ENCODE data around the gene ATP8A2.

ATP8A2 gene

DNA sequence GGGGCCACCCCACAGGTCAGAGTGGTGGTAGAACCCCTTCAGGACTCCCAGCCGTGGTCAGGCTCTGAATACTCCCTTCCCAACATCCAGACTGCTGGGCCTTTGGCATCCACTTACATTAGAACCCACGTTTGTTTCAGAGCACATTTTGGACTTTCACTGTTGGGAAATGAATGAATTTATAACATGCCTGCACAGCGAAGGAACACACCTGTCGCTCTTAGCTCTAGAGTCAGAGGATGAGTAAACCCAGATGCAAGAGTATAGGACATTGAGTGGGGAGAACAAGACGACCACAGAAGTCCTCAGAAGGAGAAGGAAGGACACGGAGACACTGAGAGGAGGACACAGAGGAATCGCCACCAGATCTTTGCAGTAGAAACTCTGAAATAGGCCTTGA, 649.1 kb downstream of the ATP8A2 start:
- DNase-seq: no peak
- Mint-ChIP-seq H3K4me3 (no peak overlapping the region), H3K27ac (no peak overlapping the region), H3K27me3 (no peaks in the 10 kb centered on the region), H3K36me3 (ENCODE audit: low read depth) (peaks cover 20% of the 10 kb centered on the region), H3K4me1 (ENCODE audit: low read depth) (peaks cover 17% of the 10 kb centered on the region), H3K9me3 (no peaks in the 10 kb centered on the region)

DNA sequence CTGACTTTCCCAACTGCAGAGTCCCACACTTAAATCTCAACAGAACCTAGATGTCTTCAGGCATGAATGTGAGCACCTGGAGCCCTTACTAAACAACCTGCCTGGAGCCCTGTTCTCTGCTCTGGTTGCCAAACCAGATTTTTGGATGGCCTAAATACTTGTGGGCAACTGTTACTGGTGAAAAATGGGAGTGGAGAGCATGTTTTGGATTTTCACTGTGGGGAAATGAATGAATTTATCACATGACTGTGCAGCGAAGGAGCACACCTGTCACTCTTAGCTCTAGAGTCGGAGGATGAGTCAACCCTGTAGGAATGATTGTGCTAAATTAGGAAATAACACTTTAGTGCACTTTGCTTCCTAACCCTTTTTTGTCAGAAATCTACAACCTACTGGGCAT, 649.7 kb downstream of the ATP8A2 start:
- Mint-ChIP-seq H3K27me3 (no peaks in the 10 kb centered on the region), H3K4me3 (no peak overlapping the region), H3K27ac (no peak overlapping the region)

DNA sequence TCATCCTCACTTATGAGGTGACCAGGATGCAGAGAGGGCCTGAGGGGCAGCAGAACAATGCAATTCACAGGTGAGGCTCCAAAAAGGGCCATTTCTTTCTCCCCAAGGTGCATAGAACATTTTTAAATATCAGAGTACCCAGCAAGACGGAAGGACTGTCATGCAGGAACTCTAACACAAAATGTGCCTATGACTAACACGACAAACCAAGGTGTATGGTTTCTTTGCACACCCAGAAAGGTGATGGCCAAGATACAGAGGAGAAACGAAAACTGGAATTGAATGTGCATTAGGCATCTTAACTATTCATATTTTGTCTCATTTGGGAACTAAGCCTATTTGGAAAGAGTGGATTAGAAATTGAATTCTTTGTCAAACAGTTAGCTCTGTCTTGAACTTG, 650.2 kb downstream of the ATP8A2 start:
- Mint-ChIP-seq H3K4me3 (no peak overlapping the region), H3K36me3 (ENCODE audit: low read depth) (peaks cover 20% of the 10 kb centered on the region), H3K9me3 (no peaks in the 10 kb centered on the region), H3K4me1 (ENCODE audit: low read depth) (peaks cover 13% of the 10 kb centered on the region), H3K27ac (no peak overlapping the region), H3K27me3 (no peaks in the 10 kb centered on the region)
- DNase-seq: no peak

More for the DNA sequence above, 649.7 kb downstream of the ATP8A2 start:
- Mint-ChIP-seq H3K4me1 (ENCODE audit: low read depth) (peaks cover 16% of the 10 kb centered on the region), H3K36me3 (ENCODE audit: low read depth) (peaks cover 20% of the 10 kb centered on the region), H3K9me3 (no peaks in the 10 kb centered on the region)
- no peak for DNase-seq

DNA sequence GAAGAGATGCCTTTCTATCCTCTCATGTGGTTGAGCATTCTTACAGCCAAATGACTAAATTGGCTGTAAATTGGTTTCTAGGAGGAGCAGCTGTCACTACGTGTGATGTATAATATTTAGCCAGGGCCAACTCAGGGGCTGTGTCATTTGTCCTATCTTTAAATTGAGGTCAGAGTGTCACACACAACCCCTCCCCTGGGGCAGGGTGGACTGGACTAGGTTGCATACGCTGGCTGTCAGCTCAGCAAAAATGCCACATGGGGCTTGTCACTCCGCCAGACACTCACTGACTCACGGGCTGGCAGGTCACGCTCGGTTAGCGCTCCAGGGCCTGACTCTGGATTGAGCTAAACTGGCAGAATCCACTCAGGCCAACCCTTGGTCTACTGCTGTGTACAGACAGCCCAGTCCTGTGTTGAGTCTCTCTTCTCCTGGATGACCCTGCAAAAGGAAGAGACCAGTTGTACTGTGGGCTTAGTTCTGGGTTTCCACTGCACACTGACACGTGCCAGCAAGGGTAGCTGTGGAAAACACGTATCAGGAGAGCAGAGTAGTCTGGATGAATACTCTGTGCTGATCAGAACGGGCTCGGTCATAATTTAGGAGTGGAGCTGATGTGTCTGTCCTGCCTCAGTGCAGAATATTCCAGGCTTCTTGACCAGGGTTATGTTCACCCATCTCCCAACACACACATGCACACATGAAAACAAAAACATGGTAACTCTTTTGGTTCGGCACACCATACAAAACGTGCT, 650.9 kb downstream of the ATP8A2 start:
- Mint-ChIP-seq H3K4me3 (no peak overlapping the region), H3K27me3 (no peaks in the 10 kb centered on the region), H3K4me1 (ENCODE audit: low read depth) (peaks cover 5% of the 10 kb centered on the region), H3K27ac (no peak overlapping the region), H3K9me3 (no peaks in the 10 kb centered on the region), H3K36me3 (ENCODE audit: low read depth) (peaks cover 20% of the 10 kb centered on the region)
- no peak for DNase-seq

DNA sequence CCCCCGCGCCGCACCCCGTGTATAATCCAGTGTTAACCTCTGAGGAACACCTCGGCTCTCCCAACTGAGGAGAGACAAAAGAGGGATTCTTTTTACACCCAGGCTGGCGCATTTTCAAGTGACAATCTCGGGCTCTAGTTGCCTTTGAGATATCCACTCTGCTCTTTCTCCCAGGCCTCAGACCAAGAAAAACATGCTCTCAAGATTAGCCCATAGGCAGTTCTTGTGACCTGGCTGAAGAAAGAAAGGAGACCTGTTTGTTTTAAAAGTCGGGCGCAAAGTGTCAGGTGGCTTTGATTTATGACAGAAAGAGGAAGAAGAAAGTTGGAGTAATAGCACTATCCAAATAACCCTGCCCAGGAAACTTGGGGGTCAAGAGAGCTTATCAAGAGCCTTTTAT, 652.8 kb downstream of the ATP8A2 start:
- no peak for DNase-seq
- Mint-ChIP-seq H3K27me3 (no peaks in the 10 kb centered on the region), H3K4me3 (no peak overlapping the region), H3K9me3 (no peaks in the 10 kb centered on the region), H3K27ac (no peak overlapping the region), H3K36me3 (ENCODE audit: low read depth) (peaks cover 17% of the 10 kb centered on the region), H3K4me1 (ENCODE audit: low read depth) (no peaks in the 10 kb centered on the region)

DNA sequence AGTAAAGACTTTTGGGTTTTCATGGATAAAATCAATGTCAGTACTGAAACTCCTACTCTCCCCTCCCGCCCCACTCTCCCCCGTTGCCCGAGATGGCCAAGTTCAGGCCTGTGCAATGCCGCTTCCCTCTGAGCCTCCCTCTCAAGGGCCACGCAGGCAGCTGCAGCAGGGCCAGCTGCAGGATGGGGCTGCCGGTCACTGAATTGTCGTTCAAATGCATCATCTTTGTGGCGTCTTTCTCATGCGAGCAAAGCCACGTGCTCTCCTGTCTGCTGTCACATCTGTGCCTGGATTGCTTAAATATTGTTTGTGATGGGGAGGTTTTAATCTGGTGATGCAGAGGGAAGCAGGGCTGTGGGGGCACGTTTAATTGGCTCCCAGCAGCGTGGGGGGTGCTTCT, 653.4 kb downstream of the ATP8A2 start:
- H3K4me3 Mint-ChIP-seq: no peak overlapping the region

DNA sequence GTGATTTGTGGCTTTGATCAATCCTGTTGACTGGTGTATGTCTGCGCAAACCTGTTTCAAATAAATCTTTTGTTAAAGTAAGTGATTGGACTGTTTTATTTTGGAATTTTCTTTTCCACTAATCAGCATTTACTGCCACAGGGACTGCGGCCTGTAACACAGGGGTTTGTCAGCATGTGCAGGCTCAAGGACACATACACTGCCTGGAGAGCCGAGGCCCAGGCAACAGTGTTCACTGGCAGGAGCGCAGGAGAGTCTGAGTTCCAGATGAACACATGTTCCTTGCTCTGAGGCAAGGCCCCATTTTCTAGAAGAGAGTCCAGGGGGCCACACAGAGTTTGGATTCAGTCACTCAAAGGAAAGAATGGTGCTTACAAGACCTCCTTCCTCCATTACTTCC, 654.0 kb downstream of the ATP8A2 start:
- DNase-seq: no peak
- H3K4me3 Mint-ChIP-seq: no peak overlapping the region

More for the DNA sequence above, 653.4 kb downstream of the ATP8A2 start:
- Mint-ChIP-seq H3K27ac (no peak overlapping the region), H3K4me1 (ENCODE audit: low read depth) (no peaks in the 10 kb centered on the region), H3K9me3 (no peaks in the 10 kb centered on the region), H3K36me3 (ENCODE audit: low read depth) (peaks cover 11% of the 10 kb centered on the region), H3K27me3 (no peaks in the 10 kb centered on the region)
- no peak for DNase-seq

DNA sequence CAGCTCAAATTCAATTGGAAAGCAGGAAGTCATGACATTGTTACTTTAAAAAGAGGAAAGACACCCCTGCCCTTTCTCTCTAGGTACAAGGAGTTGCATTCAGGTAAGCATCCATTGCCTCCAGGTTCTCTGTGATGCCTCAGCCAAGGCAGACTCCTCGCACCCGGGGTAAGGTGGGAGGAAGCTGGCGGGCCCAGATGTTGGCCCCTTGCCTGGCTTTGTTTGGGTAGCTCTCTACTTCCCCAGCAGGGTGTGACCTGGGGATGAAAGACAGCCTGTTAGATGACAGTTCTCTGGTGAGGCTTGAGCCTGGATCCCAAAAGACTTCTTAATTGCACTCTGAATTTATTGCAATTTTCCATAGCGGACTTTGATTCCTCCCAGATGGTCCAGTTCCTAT, 654.4 kb downstream of the ATP8A2 start:
- Mint-ChIP-seq H3K4me1 (ENCODE audit: low read depth) (no peaks in the 10 kb centered on the region), H3K27me3 (no peaks in the 10 kb centered on the region), H3K4me3 (no peak overlapping the region), H3K36me3 (ENCODE audit: low read depth) (peaks cover under 1% of the 10 kb centered on the region), H3K27ac (no peak overlapping the region), H3K9me3 (peaks cover 5% of the 10 kb centered on the region)
- no peak for DNase-seq

More for the DNA sequence above, 654.0 kb downstream of the ATP8A2 start:
- Mint-ChIP-seq H3K36me3 (ENCODE audit: low read depth) (peaks cover 5% of the 10 kb centered on the region), H3K27ac (no peak overlapping the region), H3K27me3 (no peaks in the 10 kb centered on the region), H3K9me3 (peaks cover 3% of the 10 kb centered on the region), H3K4me1 (ENCODE audit: low read depth) (no peaks in the 10 kb centered on the region)

DNA sequence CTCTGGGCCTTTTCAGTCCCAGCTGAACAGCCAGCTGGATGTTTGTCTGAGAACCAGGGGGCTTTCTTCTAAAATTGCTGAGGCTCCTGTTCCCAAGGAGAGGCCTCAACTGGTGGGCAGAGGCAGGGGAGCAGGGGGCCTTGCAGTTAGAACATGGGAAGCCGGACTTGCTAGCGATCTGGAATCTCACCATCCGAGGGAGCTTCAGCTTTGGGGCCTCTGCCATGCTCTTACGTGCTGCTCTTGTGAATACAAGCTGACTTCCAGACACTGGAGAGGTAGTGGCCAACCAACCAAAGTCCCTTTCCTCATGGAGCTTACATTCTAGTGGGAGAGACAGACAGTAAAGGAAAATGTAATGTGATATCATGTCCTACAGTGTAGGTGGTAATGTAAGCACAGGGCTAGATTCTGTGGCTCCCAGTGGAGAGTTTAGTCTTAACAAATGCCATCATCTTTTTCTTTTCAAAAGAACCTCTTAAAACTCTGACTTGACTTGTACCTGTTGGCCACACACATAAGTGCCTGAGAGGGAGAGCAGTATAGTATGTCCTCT, 657.9 kb downstream of the ATP8A2 start:
- Mint-ChIP-seq H3K27me3 (no peaks in the 10 kb centered on the region), H3K9me3 (peaks cover 5% of the 10 kb centered on the region), H3K4me1 (ENCODE audit: low read depth) (no peaks in the 10 kb centered on the region), H3K36me3 (ENCODE audit: low read depth) (no peaks in the 10 kb centered on the region), H3K4me3 (no peak overlapping the region), H3K27ac (no peak overlapping the region)
- DNase-seq: no peak

DNA sequence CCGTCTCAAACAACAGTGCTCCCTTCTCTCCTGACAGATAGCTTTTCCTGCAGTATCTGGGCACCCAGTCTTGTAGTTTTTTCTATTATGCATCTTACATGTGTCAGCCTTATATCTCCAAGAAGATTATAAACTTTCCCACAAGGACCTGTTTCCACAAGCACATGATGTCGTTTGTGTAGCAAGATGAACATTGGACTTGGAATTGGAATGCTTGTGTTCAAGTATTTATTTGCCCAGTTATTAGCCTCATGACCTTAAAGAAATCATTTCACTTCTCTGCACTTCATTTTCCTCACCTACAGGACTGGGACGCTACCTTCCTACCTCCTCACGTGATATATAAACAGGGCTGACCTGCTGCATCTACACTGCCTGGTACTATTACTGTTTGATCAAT, 658.6 kb downstream of the ATP8A2 start:
- Mint-ChIP-seq H3K36me3 (ENCODE audit: low read depth) (no peaks in the 10 kb centered on the region), H3K27me3 (no peaks in the 10 kb centered on the region), H3K27ac (no peak overlapping the region), H3K4me1 (ENCODE audit: low read depth) (no peaks in the 10 kb centered on the region), H3K9me3 (peaks cover 5% of the 10 kb centered on the region), H3K4me3 (no peak overlapping the region)
- no peak for DNase-seq

DNA sequence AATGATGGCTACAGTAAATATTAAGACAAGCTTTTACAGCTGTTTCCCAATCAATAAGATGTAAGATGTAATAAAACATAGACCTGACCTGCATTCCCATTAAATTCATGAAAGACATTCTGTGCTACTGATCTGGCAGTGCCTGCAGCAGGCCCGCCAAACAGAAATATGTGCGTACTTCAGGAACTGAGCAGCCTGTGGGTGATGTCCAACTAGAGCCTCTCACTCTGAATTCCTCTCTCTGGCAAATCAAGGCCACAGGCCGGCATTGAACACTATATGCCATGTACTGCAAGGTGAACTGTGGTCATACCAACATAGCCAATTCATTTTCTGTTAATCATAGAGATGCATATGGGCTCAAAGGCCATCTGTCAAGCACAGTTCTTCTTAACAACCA, 662.2 kb downstream of the ATP8A2 start:
- no peak overlapping the region for H3K4me3 Mint-ChIP-seq
- H3K36me3 Mint-ChIP-seq (ENCODE audit: low read depth): no peaks in the 10 kb centered on the region
- H3K27me3 Mint-ChIP-seq: no peaks in the 10 kb centered on the region
- H3K27ac Mint-ChIP-seq: no peak overlapping the region
- no peaks in the 10 kb centered on the region for H3K4me1 Mint-ChIP-seq (ENCODE audit: low read depth)
- DNase-seq: no peak
- peaks cover 5% of the 10 kb centered on the region for H3K9me3 Mint-ChIP-seq

DNA sequence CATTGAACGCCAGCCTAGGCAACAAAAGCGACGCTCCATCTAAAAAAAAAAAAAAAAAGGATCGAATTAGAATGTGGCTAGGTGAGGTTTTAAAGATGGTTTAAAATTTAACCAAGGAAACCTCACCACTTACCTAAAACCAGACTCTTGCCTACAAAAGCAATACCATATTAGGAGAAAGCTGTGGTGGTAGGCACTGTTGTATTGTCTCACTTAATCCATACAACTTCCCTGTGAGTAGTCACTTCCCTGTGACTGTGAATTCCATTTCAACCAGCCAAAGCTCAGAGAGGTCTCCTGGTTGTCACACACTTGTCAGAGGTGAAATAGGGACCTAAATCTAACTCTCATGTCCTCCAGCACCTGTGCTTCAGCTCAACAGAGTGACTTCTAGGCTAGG, 664.6 kb downstream of the ATP8A2 start:
- H3K27me3 Mint-ChIP-seq: no peaks in the 10 kb centered on the region
- no peak overlapping the region for H3K27ac Mint-ChIP-seq
- no peaks in the 10 kb centered on the region for H3K9me3 Mint-ChIP-seq
- H3K4me1 Mint-ChIP-seq (ENCODE audit: low read depth): no peaks in the 10 kb centered on the region
- no peak for DNase-seq
- H3K36me3 Mint-ChIP-seq (ENCODE audit: low read depth): no peaks in the 10 kb centered on the region
- H3K4me3 Mint-ChIP-seq: no peak overlapping the region

DNA sequence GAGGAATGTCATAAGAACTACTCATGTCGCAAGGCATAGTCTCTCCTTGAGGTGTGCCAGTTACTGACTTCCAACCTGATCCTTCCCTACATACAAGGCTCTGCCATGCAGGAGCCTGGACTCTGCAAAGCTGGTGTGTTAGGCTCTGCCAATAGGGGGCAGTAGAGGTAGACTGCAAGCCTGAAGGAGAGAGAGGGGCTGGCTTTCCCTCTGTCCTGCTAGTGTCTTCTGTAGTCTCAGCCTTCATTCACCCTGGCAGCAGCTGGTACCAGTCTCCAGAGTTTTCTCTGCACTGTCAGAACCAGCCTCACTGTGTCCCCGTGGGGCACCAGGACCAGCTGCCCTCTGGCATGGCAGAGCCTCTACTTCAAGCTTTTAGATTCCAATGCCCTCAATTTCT, 665.5 kb downstream of the ATP8A2 start:
- Mint-ChIP-seq H3K4me3 (no peak overlapping the region), H3K27ac (no peak overlapping the region)
- DNase-seq: no peak

DNA sequence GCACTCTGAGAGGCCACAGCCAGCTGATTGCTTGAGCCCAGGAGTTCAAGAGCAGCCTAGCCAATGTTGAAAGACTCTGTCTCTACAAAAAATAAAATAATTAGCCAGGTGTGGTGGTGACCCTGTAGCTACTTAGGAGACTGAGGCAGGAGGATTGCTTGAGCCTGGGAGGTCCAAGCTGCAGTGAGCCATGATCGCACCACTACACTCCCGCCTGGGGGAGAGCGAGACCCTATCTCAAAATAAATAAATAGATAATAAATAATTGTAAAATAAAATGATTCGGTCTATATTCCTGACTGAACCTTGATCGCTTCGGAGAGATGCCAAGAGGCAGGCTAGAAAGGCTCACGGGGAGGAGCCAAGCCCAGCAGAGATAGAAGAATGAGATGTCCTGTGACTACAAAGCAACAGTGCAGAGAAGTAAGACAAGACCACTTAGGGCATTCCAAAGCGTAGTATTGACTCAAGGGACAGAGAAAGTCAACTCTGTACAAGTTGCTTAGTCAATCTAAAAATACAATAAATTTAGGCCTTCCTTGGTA, 667.2 kb downstream of the ATP8A2 start:
- DNase-seq: no peak
- H3K27ac Mint-ChIP-seq: no peak overlapping the region
- H3K27me3 Mint-ChIP-seq: no peaks in the 10 kb centered on the region
- no peaks in the 10 kb centered on the region for H3K4me1 Mint-ChIP-seq (ENCODE audit: low read depth)
- no peaks in the 10 kb centered on the region for H3K36me3 Mint-ChIP-seq (ENCODE audit: low read depth)
- H3K4me3 Mint-ChIP-seq: no peak overlapping the region
- no peaks in the 10 kb centered on the region for H3K9me3 Mint-ChIP-seq

More for the DNA sequence above, 665.5 kb downstream of the ATP8A2 start:
- no peaks in the 10 kb centered on the region for H3K4me1 Mint-ChIP-seq (ENCODE audit: low read depth)
- H3K36me3 Mint-ChIP-seq (ENCODE audit: low read depth): no peaks in the 10 kb centered on the region
- no peaks in the 10 kb centered on the region for H3K27me3 Mint-ChIP-seq
- H3K9me3 Mint-ChIP-seq: no peaks in the 10 kb centered on the region

DNA sequence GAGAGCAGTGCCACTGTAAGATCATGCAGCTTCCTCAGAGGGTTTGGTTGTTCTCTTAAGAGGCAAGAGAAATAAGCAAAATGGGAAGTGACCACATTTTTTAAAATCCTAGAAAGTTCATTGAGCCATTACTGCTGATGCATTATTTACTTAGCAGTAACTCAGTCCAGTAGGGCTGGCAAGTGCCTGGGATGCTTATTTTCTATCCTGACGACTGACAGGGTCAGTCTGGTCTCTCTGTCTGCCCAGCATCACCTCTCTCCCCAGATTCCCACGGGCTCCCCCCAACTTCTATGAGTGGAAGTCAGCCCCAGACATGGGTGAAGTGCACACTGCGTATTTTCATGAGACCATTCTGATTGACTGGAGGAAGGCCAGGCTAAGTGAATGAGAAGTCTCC, 669.7 kb downstream of the ATP8A2 start:
- H3K4me1 Mint-ChIP-seq (ENCODE audit: low read depth): peaks cover 11% of the 10 kb centered on the region
- DNase-seq: no peak
- H3K27ac Mint-ChIP-seq: no peak overlapping the region
- H3K27me3 Mint-ChIP-seq: no peaks in the 10 kb centered on the region
- no peak overlapping the region for H3K4me3 Mint-ChIP-seq
- H3K36me3 Mint-ChIP-seq (ENCODE audit: low read depth): no peaks in the 10 kb centered on the region
- H3K9me3 Mint-ChIP-seq: no peaks in the 10 kb centered on the region

All from activated T-cell treated with anti-CD3 and anti-CD28 coated beads, Interleukin-2, amount 50 U/mL, for 24 hours (primary cell).